Smooth muscle cell (in vitro differentiated cells): ENCODE data around the gene CD27. TPM values are rescaled to one million over a fixed set of nuclear protein-coding genes. Genes with fewer than 3 reads are reported as not detected.

Experiments
- DNase-seq: peaks from one replicate; lab custom pipeline; 2025; ENCODE audit not compliant: unreplicated experiment; lab: John Stamatoyannopoulos, UW
- H2AFZ ChIP-seq: fragments of 200-600 bp; sonication (generic); 2 replicates; pipeline ENCODE4 v1.6.0; 2016; ENCODE audit warnings: antibody characterized with exemption, low read depth, mild to moderate bottlenecking
- H3F3A ChIP-seq: fragments of 200-600 bp; sonication (generic); 2 replicates; pipeline ENCODE4 v1.6.0; 2017; ENCODE audit warnings: antibody characterized with exemption, low read depth
- H3K27ac ChIP-seq: fragments of 200-600 bp; sonication (generic); 2 replicates; pipeline ENCODE4 v1.5.1; 2016; ENCODE audit warnings: low read depth, mild to moderate bottlenecking
- H3K27me3 ChIP-seq: fragments of 200-600 bp; sonication (generic); 2 replicates; pipeline ENCODE4 v1.6.1; 2016; ENCODE audit warnings: low read depth, mild to moderate bottlenecking
- H3K36me3 ChIP-seq: fragments of 200-600 bp; sonication (generic); 2 replicates; pipeline ENCODE4 v1.5.1; 2016; ENCODE audit warnings: low read depth
- H3K4me1 ChIP-seq: fragments of 200-600 bp; sonication (generic); 2 replicates; pipeline ENCODE4 v1.5.1; 2016; ENCODE audit warnings: low read depth
- H3K4me2 ChIP-seq: fragments of 200-600 bp; sonication (generic); 2 replicates; pipeline ENCODE4 v1.6.0; 2016; ENCODE audit warnings: mild to moderate bottlenecking
- H3K4me3 ChIP-seq: fragments of 200-600 bp; sonication (generic); 2 replicates; pipeline ENCODE4 v1.5.1; 2016; ENCODE audit warnings: mild to moderate bottlenecking
- H3K79me2 ChIP-seq: fragments of 200-600 bp; sonication (generic); 2 replicates; pipeline ENCODE4 v1.6.0; 2016; ENCODE audit warnings: low read depth, mild to moderate bottlenecking
- H3K9ac ChIP-seq: fragments of 200-600 bp; sonication (generic); 2 replicates; pipeline ENCODE4 v1.6.0; 2016; ENCODE audit warnings: low read depth
- H3K9me3 ChIP-seq: fragments of 200-600 bp; sonication (generic); replicated peaks from 2 replicates; pipeline ENCODE4 v1.5.1; 2016; ENCODE audit warnings: low read depth
- H4K20me1 ChIP-seq: fragments of 200-600 bp; sonication (generic); 2 replicates; pipeline ENCODE4 v1.6.0; 2016; ENCODE audit warnings: low read depth
- WGBS: methylation state at CpG from one replicate; pipeline ENCODE4 v1.1.7; 2016; ENCODE audit warnings: low lambda C conversion rate; 5-methylcytosine and 5-hydroxymethylcytosine counted together
- polyA plus RNA-seq: library from polyadenylated mRNA; unstranded; fragments of >200 nt; fragmentation: Nextera tagmentation; extraction: Ambion mirVana; gene quantifications from 2 replicates; pipeline ENCODE4 v1.2.1, GENCODE V29; 2016
- total RNA-seq: library from RNA; depleted of rRNA; stranded (reverse); fragments of >200 nt; gene quantifications from 2 replicates; pipeline ENCODE4 v1.2.3, GENCODE V29; 2014
- TF ChIP-seq, protein P1 (sequence below): fragments of 200-600 bp; sonication (generic); IDR thresholded peaks from 2 replicates; pipeline ENCODE4 v1.5.1; 2017; ENCODE audit warnings: borderline replicate concordance, mild to moderate bottlenecking, antibody characterized with exemption; ENCODE audit not compliant: insufficient read depth, poor library complexity, severe bottlenecking

The CD27 gene
- total and polyA plus RNA-seq, 2 experiments from 2014 or later = not detected

DNA sequence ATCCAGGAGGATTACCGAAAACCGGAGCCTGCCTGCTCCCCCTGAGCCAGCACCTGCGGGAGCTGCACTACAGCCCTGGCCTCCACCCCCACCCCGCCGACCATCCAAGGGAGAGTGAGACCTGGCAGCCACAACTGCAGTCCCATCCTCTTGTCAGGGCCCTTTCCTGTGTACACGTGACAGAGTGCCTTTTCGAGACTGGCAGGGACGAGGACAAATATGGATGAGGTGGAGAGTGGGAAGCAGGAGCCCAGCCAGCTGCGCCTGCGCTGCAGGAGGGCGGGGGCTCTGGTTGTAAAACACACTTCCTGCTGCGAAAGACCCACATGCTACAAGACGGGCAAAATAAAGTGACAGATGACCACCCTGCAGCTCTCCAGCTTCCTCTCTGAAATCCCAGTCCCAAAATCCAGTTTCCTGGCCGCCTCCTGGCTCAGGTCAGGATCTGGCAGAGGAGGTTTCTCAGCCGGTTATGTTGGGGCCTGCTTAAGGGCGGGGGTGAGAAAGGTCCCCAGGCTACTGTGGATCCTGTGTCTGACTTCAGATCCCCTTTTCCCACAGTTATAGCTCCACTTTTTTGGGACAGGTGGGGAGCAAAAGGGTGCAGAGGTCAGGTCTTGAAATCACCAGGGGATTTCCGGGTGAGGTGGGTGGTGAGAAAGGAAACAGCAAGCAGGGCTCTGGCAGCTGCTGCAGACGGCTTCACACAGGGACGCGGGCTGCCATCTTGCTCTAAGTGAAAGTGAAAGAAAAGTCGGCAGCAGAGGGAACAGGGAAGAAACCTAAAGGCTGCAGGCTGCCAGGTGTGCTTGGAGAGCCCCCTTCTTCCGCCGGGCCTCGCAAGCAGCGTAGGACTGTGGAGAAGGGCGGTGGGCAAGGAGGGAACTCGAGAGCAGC, 6.8 kb downstream of the CD27 start, which contains the start of gene TAPBPL:
Gene TAPBPL, plus strand, starts transcription at position 695 of the 897 bp plus-strand sequence. CDS start 207 bp downstream, outside the sequence.
- TF ChIP-seq, protein P1, sequence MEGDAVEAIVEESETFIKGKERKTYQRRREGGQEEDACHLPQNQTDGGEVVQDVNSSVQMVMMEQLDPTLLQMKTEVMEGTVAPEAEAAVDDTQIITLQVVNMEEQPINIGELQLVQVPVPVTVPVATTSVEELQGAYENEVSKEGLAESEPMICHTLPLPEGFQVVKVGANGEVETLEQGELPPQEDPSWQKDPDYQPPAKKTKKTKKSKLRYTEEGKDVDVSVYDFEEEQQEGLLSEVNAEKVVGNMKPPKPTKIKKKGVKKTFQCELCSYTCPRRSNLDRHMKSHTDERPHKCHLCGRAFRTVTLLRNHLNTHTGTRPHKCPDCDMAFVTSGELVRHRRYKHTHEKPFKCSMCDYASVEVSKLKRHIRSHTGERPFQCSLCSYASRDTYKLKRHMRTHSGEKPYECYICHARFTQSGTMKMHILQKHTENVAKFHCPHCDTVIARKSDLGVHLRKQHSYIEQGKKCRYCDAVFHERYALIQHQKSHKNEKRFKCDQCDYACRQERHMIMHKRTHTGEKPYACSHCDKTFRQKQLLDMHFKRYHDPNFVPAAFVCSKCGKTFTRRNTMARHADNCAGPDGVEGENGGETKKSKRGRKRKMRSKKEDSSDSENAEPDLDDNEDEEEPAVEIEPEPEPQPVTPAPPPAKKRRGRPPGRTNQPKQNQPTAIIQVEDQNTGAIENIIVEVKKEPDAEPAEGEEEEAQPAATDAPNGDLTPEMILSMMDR = no peak
- Histone ChIP-seq H3K9me3 (no peaks in the 10 kb centered on the region), H3K27me3 (no peaks in the 10 kb centered on the region), H2AFZ (peak within 1 kb of the TSS; percentile 58), H3F3A (no peaks in the 10 kb centered on the region), H3K79me2 (no peaks in the 10 kb centered on the region), H4K20me1 (no peaks in the 10 kb centered on the region), H3K4me3 (peak within 1 kb of the TSS; percentile 55), H3K36me3 (no peaks in the 10 kb centered on the region), H3K27ac (peak within 1 kb of the TSS; percentile 50), H3K4me1 (peaks cover 33% of the 10 kb centered on the region), H3K4me2 (peak within 1 kb of the TSS; percentile 87), H3K9ac (no peak within 1 kb of the TSS)
- 36% methylated on average over 27 of the region's 27 CpGs for WGBS
- peak; percentile 31 for DNase-seq

DNA sequence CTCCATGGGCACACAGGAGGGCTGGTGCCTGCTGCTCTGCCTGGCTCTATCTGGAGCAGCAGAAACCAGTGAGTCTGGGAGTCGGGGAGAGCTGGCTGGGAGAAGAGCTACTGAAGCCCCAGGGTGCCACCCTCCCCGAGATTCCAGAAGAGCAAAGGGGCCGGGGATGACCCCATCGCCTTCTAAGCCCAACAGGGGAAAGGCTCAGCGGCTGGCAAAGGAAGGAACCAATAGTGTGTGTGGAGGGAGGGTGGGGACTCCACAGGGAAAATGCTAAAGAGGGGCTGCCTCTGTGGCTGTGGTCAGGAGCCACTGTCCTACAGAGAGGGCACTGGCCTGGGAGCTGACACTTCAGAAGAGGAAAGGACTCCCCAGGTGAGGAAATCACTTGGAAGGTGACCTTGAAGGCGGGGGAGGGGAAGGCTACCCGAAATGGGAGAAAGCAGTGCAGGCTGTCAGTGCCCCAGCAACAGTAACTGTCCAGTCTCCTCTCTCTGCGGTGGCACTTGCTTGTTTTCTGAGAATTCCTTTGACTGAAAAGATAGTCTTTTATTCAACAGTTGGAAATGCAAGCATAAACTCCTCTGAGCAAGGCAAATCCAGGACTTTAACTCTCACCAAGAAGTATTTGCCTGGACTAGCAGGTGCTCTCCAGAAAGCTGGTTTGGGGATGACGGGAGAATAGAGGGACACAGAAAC, 7.6 kb downstream of the CD27 start:
- Histone ChIP-seq H3K27ac (peak overlapping the region; percentile 50), H3F3A (no peaks in the 10 kb centered on the region), H3K4me1 (peaks cover 33% of the 10 kb centered on the region), H3K4me3 (peak overlapping the region; percentile 55), H3K36me3 (no peaks in the 10 kb centered on the region), H3K27me3 (no peaks in the 10 kb centered on the region), H4K20me1 (no peaks in the 10 kb centered on the region), H3K4me2 (peak overlapping the region; percentile 87), H3K9ac (no peak overlapping the region), H3K79me2 (no peaks in the 10 kb centered on the region), H2AFZ (peak overlapping the region; percentile 58), H3K9me3 (no peaks in the 10 kb centered on the region)
- TF ChIP-seq, protein P1 = no peak
- DNase-seq = no peak
- 88% methylated on average over 9 of the region's 9 CpGs for WGBS

DNA sequence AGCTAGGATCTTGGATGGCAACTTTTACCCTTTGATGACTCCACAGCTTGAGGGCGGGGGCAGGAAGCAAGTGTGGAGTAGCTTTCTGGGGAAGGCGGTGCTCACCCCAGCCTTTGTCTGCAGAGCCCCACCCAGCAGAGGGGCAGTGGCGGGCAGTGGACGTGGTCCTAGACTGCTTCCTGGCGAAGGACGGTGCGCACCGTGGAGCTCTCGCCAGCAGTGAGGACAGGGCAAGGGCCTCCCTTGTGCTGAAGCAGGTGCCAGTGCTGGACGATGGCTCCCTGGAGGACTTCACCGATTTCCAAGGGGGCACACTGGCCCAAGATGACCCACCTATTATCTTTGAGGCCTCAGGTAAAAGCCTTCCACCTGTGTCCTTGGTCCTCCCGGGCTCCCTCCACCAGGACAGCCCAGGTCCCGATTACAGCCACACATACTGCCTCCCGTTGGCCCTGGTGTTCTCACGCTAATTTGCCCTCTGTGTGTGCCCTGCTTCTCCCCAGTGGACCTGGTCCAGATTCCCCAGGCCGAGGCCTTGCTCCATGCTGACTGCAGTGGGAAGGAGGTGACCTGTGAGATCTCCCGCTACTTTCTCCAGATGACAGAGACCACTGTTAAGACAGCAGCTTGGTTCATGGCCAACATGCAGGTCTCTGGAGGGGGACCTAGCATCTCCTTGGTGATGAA, 8.3 kb downstream of the CD27 start:
- no peaks in the 10 kb centered on the region for H4K20me1 ChIP-seq
- H3K27me3 ChIP-seq = no peaks in the 10 kb centered on the region
- DNase-seq = no peak
- WGBS = 91% methylated on average over 17 of the region's 17 CpGs
- TF ChIP-seq, protein P1 = no peak
- H3K9ac ChIP-seq = no peak overlapping the region
- H3K4me1 ChIP-seq = peaks cover 33% of the 10 kb centered on the region
- no peaks in the 10 kb centered on the region for H3F3A ChIP-seq
- H3K36me3 ChIP-seq = no peaks in the 10 kb centered on the region
- no peak overlapping the region for H3K27ac ChIP-seq
- H2AFZ ChIP-seq = no peak overlapping the region
- no peak overlapping the region for H3K4me2 ChIP-seq
- no peaks in the 10 kb centered on the region for H3K9me3 ChIP-seq
- H3K4me3 ChIP-seq = no peak overlapping the region
- no peaks in the 10 kb centered on the region for H3K79me2 ChIP-seq
